NCI-H2196 treated with DMSO at 0.1 percent for 48 hours (cell line): ENCODE data around the gene XDH.

Source experiments
- DNase-seq: peaks from one replicate; lab custom pipeline; 2025; ENCODE audit not compliant: unreplicated experiment; lab: John Stamatoyannopoulos, UW

XDH gene

DNA sequence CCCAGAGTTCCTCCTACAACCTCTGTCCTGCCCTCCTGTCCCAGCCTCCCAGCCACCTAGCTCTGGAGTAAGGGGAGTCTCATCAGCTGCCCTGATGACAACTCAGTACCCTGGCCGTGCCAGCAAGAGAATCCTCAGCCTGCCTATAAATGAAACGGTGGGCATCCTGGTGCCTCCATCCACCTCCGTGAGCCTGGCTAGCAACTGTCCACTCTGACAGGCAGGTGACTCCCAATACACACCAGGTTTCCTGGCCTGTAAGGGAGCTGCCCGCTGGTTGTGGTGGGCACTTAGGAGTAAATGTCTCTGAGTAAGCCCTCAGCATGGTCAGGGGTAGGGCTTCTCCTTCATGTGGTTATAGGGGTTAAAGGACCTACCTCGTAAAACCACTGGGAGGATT, 81.5 kb downstream of the XDH start:
- no peak for DNase-seq

DNA sequence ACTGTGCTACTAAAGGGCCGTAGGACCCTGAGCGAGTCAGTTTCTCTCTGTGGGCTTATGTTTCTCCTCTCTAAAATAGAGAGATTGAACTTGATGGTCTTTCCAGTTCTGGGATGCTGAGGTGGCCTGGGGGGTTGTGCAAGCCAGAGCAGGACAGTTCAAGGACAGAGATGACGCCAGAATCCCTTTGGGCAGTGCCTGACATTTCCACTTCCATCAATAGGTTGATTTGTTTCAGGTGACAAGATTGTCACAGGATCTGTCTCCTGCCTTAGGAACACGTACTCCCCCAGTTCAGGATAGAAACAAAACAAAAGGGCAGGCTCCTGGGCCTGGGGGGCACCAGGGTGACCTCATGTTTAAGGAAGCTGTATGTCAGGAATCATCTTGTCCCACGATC, 82.0 kb downstream of the XDH start:
- no peak for DNase-seq

DNA sequence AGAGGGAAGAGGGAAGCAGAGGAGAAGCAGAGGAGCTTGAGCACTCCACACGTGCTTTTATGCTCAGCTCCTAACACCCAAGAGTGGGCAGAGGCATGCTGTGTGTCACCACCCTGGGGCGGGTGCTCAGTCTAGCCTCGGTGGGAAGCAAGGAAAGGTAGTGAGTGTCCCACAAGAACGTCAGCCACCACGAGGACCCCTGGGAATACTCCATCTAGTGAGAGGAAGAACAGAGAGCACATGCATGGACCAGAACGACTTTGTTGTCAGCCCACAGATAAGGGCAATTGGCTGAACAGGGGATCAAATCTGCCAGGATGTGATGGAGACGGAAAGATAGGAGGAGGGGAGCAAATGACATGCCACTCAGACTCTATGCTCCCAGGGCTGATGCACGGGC, 83.4 kb downstream of the XDH start:
- DNase-seq = no peak

DNA sequence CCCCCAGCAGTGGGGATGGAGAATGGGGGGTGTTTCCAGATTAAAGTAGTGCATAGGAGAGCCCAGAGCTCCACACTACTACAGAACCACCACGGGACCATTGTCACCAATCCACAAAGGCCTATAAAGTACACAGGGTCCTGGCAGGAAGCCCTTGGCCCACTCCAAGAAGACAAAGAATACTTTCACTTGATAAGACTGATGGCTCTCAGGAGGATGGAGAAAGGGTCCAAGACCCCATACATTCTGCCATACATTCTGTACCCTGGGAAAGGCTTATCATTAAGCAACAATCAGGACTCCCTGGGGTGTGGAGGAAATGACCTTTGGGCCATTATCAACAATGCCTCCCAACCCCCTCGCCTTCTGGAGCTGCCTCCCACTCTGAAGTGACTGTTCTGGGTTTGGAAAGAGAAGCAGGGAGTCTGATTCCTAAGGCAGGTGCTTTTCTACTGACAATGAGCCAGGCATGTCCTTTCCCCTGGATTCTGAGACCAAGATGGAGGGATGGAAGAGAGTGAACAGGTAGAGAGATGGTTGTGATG, 85.4 kb downstream of the XDH start:
- DNase-seq = no peak

DNA sequence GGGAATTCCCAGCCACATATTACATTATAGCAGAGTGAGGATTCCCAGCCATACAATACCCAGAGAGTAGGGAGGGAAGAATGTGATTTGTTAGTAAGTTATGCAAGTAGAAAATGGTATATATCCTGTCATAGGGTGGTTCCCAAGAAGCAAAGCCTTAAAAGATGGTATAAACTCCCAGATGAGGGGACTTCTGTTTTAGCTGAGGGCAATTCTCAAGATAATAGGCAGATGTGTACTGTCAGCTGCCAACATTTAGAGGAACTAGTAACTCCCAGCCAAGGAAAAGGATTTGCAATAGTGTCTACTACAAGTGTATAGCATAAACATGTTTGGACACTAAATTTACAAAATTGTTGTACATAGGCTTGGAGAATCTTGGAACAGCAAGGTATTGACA, 86.5 kb downstream of the XDH start:
- DNase-seq = no peak

DNA sequence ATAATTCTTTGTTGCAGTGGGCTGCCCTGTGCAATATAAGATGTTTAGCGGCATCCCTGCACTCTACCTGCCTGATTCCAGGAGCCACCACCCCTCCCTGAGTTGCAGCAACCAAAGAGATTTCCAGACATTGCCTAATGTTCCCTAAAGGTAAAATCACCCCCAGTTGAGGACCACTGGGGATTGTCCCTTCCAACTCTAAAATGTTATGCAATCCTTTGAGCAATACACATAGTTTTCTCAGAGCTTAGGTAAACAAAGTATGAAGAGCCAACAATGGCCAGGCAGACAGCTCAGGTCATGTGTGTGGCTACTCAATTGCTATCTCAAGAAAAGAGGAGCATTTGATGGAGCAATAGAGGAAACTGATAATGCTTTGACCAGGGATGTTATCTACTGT, 87.0 kb downstream of the XDH start:
- DNase-seq = no peak

DNA sequence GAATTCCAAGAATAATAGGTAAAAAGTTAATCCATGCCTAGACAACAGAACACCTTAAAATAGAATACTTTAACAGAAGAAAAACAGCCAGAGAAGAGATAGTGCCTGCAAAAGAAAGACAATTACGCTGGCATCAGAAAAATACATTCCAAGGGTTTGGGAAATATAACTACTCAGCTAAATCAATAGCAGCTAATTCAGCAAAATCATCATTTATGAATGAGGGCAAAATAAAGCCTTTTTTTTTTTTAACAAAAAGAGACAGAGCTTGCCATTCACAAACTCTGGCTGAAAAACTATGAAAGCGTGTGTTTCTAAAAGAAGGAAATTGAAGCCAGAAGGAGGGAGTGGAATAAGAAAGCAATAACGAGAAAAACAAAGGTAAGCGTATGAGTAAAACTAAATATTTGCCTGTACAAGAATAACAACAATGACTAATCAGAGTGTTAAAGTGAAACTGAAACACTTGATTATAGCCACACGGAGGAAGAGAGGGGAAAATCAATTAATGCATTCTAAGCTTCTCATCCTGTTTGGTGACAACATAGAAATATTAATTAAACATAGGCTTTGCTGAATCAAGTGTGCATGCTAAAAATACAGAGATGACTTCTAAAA, 90.4 kb downstream of the XDH start:
- DNase-seq = no peak

DNA sequence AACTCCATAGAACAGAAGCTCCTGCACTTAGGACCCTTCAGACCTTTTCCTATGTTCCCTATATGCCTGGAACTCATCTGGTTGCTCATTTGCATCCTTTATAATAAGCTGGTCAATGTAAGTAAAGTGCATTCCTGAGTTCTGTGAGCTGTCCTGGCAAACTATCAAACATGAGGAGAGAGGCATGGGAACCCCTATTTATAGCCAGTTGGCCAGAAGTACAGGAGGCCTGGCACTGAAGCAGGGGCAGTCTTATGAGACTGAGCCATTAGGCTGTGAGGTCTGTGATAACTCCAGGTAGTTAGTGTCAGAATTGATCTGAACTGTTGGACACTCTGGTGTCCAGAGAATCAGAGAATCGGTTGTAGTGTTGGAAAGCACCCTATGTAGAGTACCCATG, 92.2 kb downstream of the XDH start:
- no peak for DNase-seq

DNA sequence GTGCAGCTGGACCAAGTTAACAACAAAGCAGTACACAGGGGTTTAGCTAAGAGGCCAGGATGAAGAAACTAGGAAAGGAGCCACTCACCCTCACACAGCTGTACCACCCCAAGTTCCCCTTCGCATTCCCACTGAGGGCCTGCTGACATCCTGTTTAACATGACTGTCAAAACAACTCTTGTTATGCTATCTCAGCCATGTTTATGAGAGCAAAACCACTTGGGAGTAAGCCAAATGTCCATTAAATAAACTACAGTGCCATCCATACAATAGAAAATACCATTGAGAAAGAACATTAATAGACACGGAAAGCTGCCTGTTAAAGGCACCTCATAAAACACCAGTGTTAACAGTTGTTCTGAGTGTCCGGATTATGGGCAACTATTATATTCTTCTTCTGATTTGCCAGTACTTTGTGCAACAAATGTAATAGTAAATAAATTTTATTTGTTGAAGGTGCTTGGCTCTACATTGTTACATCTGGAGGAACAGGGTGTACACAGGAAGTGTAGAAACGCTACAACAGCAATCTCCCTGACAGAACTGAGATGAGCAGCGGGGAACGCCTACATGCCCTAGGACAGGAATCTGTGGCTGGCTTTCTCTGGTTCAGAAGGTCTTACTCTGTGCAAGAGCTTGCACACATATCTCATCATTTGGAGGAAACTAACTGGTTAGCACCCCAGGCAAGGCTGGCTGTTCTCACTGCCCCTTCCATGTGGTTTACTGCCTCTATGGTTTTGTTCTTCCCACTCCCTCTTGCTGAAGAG, 95.0 kb downstream of the XDH start:
- DNase-seq = no peak

DNA sequence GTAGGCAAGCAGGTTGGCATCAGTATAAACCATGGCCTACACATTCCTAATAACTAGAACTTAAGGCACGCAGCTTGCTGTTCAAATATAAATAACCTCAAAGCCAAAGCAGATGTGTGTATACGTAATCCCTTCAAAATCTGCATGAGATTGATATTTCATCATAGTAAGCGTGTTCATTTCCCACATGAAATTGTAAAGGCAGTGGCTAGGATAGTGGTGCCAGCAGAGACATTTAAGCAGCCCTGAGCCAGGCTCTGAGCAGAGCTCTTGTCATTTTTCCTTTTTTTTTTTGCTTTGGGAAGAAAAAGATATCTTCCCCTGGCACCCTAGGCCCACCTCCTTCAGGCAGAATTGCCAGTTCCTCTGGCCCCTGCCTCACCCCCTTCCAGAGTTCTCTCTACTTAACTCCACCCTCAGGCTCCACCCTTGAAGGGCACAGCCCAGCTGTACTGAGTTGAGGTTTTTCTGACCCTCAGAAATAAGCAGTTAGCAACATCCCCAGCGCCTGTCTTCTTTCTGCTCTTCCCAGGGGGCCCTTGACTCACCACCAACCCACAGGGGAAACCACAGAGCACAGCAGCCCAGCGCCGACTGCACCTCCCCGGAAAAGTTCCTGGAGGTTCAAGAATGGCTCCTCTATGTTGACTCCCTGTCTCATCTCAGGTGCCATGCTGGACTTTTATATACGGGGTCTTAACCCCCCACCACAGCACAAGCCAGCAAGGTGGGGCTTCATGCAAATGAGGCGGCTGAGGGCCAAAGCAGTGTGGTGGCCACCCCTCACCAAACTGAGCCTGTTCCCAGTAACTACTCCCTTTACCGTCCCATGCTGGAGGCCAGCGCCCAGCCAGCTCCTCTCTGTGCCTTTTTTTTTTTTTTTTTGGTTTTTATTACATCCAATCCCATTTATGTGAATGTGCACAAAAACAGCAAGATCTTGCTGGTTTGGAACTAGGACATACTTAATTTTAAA, 95.9 kb downstream of the XDH start:
- no peak for DNase-seq

DNA sequence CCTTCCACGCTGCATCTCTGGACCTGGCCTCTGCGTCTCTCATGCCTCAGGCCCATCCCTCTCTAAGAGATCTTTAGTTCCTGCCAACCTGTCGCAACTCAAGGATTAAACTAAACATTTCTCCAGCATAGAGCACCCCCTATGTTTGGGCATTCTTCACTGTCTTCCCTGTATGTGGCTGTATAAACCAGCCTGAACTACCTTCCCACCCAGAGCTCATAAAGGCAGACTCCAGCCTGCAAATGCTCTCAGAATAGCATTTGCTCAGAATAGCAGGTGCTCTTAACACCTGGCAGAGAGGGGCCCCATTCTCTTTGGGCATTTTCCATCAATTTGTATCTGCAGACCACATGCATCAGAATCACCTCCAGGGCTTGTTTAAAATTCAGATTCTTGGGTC, 97.1 kb downstream of the XDH start:
- DNase-seq = no peak

DNA sequence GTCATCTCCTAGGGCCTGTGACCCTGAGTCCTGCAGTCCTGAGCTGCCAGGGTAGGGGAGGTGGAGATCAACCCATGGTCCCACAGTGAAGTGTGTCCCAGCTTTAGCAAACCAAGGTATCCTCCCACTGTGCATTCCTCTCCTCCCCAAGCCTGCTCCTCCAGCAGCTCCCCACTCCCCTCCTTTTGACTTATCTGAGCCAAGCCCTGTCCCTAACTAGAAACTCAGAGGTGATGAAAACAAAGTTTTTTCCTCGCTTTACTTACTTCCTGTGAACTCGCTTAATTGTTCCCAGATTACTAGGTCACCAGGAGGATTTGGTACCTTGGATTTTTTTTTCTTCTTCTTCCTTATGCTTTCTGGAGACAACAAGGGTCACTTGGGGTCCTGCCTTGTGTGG, 99.8 kb downstream of the XDH start:
- no peak for DNase-seq

DNA sequence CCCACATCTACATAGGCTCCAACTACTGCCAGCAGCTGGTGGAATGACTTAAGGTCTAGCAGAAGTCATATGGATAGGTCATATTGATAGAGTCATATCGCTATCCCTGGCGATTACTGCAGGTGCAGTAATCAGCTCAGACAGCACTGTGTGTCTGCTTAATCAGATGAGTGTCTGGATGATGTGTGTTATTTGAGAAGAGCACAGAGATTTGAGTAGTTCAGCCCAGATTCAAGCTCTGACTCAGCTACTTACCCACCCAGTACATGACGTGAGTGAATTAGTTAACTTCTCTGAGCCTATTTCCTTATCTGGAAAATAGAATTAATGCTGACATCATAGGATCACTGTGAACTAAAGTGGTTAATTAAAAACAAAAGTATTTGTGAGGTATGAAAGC, 101.6 kb downstream of the XDH start:
- no peak for DNase-seq

DNA sequence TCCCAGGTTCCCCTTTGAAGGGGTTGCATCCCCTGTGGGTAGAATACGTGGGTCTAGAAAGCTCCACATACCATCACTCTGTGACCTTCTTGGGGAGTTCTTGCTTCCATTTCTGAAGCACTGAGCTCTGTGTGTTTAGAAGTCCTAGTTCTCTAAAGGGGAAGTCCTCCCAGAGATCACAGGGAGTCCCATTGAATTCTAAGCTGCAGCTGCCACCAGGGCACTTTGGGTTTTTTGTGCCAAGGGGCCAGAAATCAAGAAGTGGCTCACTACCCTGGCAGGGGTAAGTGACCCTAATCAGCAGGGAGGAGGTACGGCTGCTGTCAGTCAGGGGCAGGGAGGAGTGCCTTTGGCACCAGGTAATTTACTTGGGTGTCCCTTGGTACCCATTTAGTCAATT, 109.7 kb downstream of the XDH start:
- DNase-seq = no peak

DNA sequence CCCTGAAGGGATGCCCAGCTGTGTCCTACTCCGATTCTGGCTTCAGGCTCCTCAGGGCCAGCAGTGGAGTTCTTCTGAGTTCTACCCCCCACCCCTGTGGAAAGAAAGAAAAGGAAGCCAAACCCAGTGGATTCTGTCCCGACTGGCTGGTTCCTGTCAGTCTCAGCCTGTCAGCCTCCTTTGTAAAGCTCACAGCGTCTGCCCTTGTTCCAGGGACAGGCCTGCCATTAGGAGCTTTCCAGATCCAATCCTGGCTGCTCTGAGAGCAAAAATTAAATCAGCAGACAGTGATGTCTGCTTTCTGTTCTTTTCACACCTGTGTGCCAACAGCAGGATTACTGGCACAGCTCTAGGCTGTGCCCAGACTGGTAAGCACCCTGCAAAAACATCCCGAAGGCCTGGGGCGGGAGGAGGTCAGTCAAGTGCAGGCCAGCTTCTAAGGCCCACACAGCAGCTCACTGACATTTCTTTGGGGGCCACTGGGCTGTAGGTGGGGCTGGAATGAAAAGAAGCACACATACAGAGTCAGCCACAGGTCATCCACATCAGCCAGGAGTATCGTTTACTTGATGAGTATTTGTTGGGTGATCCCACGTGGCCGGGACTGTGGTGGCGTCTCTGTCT, 111.5 kb downstream of the XDH start:
- DNase-seq = no peak

DNA sequence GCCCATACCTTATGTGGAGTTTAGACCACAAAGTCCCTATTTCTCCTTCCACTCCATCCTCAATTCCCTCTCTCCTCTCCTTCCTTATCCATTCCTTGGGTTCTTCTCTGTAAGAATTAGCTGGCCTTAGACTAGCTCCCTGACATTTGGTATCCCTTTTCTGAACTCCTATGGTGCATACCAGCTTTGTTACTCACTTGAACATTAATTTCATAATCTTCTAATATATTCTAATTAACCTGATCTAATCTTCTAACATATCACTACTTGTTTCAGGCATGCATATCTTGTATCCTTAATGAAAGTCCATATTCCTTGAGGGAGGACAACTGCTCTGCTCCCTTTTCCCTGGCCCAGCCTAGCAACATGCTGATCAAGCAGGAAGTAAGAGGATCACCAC, 114.2 kb downstream of the XDH start:
- no peak for DNase-seq

DNA sequence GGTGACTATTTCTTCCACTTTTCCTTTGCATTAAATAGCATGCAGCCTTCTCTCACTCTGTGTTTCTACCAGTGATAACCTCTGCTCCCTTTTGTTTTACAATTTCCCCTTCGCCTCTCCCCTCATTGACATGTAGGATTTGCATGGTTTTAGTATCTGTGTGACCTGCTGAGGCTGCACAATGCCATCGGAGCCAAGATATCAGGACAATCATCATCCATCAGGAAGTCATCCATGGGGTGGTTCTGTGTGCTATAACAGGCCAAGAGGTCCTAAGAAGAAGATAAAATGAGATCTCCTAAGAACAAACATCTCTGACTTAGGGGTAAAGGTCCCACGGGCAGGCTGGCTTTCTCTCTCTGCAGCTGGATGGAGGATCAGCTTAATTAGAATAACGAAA, 115.0 kb downstream of the XDH start:
- DNase-seq = no peak

DNA sequence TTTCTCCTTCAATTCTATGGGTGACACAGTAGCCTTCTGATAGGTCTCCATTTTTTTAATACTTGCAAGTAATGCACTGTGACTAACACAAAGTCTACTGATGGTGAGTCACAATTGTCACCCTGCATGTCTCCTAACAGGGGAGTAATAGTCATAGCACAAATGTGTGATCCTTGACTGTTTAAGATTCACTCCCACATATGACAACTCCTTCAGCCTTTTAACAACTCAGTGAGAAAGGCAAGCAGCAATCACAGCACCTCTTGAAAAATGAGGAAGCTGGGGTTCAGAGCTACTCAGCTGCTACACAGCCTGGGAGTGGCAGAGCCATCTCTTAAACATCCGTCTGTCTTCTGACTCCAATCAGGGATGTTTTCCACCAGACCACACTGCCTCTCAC, 116.8 kb downstream of the XDH start:
- no peak for DNase-seq

DNA sequence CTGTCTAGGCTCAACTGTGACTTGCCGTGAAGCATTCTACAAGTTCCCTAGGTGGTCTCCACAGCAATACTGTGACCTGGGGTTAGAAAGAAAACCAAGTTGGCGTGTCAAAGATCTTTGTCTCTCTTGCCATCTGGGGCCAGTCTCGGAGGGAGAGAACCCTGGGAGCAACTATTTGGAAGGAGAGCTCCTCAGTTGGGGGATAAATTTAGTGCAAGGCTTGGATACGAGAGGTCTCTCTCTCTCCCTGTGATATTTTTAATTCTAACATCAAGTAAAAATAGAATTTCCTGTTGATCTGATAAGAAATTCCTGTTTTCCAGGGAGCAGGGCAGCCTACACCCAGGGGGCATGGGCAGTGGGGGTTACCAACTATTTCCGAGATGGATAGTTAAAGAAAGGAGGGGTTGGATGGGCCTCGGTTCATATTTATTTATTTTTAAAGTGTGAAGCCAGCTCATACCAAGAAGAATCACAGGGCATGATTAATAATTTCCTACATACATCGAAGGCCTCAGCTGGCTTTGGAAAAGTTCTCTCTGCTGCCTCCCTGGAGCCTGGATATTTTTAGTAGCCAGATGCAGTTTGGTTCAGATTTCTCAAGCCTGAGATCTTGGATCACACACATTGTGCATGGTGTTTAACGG, 117.8 kb downstream of the XDH start:
- DNase-seq = no peak

DNA sequence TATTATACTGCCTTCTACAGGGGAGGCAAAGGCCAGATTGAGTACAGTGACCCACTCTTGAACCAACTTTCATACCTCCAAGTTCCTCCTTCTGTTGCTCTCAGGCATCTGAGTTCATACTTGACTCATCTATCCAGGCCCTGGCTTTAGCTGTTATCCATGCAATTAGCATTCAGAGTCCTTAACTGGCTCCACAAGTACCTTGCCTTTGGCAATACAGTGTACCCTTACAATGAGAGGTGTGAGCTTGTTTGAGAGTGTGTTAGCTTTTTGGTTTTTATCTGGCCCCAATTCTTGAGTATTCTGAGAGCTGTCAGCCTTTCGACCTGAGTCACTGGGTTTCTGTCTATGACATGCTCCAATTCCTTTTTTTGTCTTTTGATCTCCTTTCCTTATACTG, 120.3 kb downstream of the XDH start:
- no peak for DNase-seq

DNA sequence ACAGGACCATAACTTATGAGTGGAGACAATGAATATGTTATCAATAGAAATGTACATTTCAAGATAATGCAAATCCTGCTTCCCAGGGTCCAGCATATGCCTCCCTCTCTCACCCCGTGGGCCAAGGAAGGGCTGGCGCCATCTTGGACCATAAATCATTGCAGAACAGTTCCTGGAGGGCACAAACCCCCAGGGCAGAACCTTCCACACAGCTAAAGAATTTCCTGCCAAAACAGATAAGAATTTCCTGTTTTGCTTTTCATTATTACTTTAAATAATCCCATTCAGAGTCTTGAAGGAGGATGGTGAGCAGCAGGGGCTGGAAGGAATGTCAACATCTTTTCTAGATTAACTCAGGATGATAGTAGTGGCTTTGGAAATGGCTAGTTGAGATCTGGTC, 126.9 kb downstream of the XDH start:
- DNase-seq = no peak
